Neural cell (in vitro differentiated cells): ENCODE measurements around the gene FAM229B.

Experiments used
- EP300 ChIP-seq: fragments of 450-650 bp; conservative IDR thresholded peaks from 2 replicates; pipeline ENCODE4 v1.6.1; 2014; ENCODE audit warnings: antibody characterized with exemption, mild to moderate bottlenecking, moderate library complexity; ENCODE audit not compliant: poor library complexity, severe bottlenecking
- RAD21 ChIP-seq: fragments of 450-650 bp; conservative IDR thresholded peaks from 2 replicates; pipeline ENCODE4 v1.6.1; 2014; ENCODE audit warnings: antibody characterized with exemption, mild to moderate bottlenecking, moderate library complexity
- SMC3 ChIP-seq: fragments of 450-650 bp; conservative IDR thresholded peaks from 2 replicates; pipeline ENCODE4 v1.6.1; 2014; ENCODE audit warnings: antibody characterized with exemption, mild to moderate bottlenecking, moderate library complexity; ENCODE audit not compliant: poor library complexity
- TF ChIP-seq, protein P1 (sequence below): fragments of 450-650 bp; IDR thresholded peaks from 2 replicates; pipeline ENCODE4 v1.5.1; 2014; ENCODE audit warnings: antibody characterized with exemption, mild to moderate bottlenecking, moderate library complexity; ENCODE audit not compliant: poor library complexity, severe bottlenecking

DNA sequence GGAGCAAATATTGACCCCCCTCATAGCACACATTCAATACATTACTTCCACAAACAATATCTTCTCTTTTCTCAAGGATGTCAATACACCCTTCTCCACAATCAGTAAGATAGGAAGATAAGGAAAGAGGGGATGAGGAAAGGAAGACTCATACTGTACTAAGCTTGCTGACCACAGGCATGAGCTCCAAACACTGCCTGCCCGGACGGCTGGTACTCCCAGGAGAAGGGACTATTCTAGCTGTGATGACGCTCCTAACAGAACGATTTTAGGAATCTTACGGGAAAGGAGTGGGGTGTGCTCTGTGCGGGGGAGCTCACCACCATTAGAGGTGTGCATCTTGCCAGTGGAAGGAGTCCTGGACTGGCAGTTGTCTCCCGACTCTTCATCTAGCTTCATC is 37.4 kb upstream of the FAM229B start:
- TF ChIP-seq, protein P1, sequence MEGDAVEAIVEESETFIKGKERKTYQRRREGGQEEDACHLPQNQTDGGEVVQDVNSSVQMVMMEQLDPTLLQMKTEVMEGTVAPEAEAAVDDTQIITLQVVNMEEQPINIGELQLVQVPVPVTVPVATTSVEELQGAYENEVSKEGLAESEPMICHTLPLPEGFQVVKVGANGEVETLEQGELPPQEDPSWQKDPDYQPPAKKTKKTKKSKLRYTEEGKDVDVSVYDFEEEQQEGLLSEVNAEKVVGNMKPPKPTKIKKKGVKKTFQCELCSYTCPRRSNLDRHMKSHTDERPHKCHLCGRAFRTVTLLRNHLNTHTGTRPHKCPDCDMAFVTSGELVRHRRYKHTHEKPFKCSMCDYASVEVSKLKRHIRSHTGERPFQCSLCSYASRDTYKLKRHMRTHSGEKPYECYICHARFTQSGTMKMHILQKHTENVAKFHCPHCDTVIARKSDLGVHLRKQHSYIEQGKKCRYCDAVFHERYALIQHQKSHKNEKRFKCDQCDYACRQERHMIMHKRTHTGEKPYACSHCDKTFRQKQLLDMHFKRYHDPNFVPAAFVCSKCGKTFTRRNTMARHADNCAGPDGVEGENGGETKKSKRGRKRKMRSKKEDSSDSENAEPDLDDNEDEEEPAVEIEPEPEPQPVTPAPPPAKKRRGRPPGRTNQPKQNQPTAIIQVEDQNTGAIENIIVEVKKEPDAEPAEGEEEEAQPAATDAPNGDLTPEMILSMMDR: no peak
- TF ChIP-seq RAD21 (no peak), SMC3 (no peak), EP300 (no peak)
